LNCaP clone FGC (cell line): ENCODE data around the gene SECTM1.

Source experiments
- DNase-seq: peaks from one replicate; pipeline ENCODE4 v3.0.0-alpha.2; 2011; ENCODE audit warnings: low read depth
- H3K4me3 ChIP-seq: 2 replicates; pipeline ENCODE4 v1.5.1; 2011; ENCODE audit warnings: mild to moderate bottlenecking, low read depth, low read length, control low read depth
- CTCF ChIP-seq: IDR thresholded peaks from 2 replicates; pipeline ENCODE4 v1.5.1; 2012; ENCODE audit warnings: mild to moderate bottlenecking; ENCODE audit not compliant: control insufficient read depth, insufficient read depth; ENCODE audit errors: extremely low read depth

The SECTM1 gene

DNA sequence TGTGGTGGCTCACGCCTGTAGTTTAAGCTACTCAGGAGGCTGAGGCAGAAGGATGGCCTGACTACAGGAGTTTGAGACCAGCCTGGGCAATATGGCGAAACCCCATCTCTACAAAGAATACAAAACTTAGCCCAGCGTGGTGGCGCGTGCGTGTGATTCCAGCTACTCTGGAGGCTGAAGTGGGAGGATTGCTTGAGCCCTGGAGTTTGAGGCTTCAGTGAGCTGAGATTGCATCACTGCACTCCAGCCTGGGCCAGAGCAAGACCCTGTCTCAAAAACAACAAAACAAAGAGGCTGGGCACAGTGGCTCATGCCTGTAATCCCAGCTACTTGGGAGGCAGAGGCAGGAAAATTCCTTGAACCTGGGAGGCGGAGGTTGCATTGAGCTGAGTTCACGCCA, 53.0 kb downstream of the SECTM1 start:
- H3K4me3 ChIP-seq: no peak overlapping the region
- DNase-seq: no peak
- no peak for TF ChIP-seq CTCF

- no peak overlapping the region for H3K4me3 ChIP-seq
- DNase-seq: no peak
- TF ChIP-seq CTCF: no peak
Measured at GRCh38 chr17:82278786-82279391, 54.7 kb downstream of the SECTM1 start.

DNA sequence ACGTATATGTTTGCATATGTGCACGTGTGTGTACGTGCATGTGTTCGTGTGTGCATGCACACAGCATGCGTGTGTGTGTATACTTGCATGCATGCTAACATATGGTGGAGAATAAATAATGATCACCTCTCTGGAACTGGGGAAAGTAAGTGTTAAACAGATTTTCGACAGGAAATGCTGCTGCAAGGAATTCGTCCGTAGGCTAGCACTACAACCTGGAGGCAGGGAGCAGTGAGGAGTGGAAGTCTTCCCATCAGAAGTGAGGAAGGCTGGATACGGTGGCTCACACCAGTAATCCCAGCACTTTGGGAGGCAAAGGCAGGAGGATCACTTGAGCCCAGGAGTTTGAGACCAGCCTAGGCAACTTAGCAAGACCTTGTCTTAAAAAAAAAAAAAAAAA, 55.3 kb downstream of the SECTM1 start:
- TF ChIP-seq CTCF: no peak
- DNase-seq: no peak

GRCh38 chr17:82277851-82278250, 55.7 kb downstream of the SECTM1 start:
- TF ChIP-seq CTCF: no peak
- DNase-seq: no peak
- H3K4me3 ChIP-seq: no peak overlapping the region

More for the DNA sequence above, 55.3 kb downstream of the SECTM1 start:
- H3K4me3 ChIP-seq: no peak overlapping the region

- TF ChIP-seq CTCF: no peak
- DNase-seq: no peak
- no peak overlapping the region for H3K4me3 ChIP-seq
Measured at GRCh38 chr17:82276938-82277337, 56.6 kb downstream of the SECTM1 start.

GRCh38 chr17:82275326-82275725, 58.2 kb downstream of the SECTM1 start:
- no peak for DNase-seq
- no peak overlapping the region for H3K4me3 ChIP-seq
- no peak for TF ChIP-seq CTCF
